RWPE1 (cell line): Measurements from ENCODE around the gene RNF34.

Source experiments
- CTCF ChIA-PET: fragments of 350-600 bp; sonication (Branson Sonifier 250); formaldehyde crosslinking; extraction: SDS; loops from one replicate; lab custom pipeline; 2021; lab: Yijun Ruan, JAX
- POLR2A ChIA-PET: fragments of 400-600 bp; formaldehyde crosslinking; extraction: SDS; loops from one replicate; lab custom pipeline; 2020; ENCODE audit warnings: antibody characterized with exemption; ENCODE audit not compliant: low non-redundant PET; lab: Yijun Ruan, JAX
- DNase-seq: peaks from one replicate; pipeline ENCODE4 v3.0.0; 2012; ENCODE audit warnings: low spot score
- H3K27ac ChIP-seq: fragments of 450-650 bp; 2 replicates; pipeline ENCODE4 v1.5.1; 2017
- CTCF ChIP-seq: fragments of 450-650 bp; conservative IDR thresholded peaks from 2 replicates; pipeline ENCODE4 v1.5.1; 2017; ENCODE audit warnings: low read depth, mild to moderate bottlenecking

Gene RNF34

GRCh38 chr12:121466794-121467637 is 67.1 kb downstream of the RNF34 start:
- no peak for TF ChIP-seq CTCF
- POLR2A ChIA-PET = interaction anchor here (0.6 kb wide), 1 partner anchor 976 kb away, joined by 3 read pairs; no protein-coding TSS in a partner anchor
- CTCF ChIA-PET = interaction anchor here (0.6 kb wide), 1 partner anchor 115 kb away, joined by 3 read pairs; no protein-coding TSS in a partner anchor
- H3K27ac ChIP-seq = peak overlapping the region; percentile 74
- DNase-seq = peak; percentile 86

- no peak for DNase-seq
- peak overlapping the region; percentile 74 for H3K27ac ChIP-seq
- ChIA-PET CTCF (interaction anchor here (0.6 to 1.3 kb wide), 5 partner anchors 9 to 357 kb away, joined by 3 to 6 read pairs (median 3); no protein-coding TSS in a partner anchor), POLR2A (interaction anchor here (0.5 kb wide), 1 partner anchor 43 kb away, joined by 3 read pairs; no protein-coding TSS in a partner anchor)
- no peak for TF ChIP-seq CTCF
Measured at GRCh38 chr12:121467638-121468498, 68.0 kb downstream of the RNF34 start.

GRCh38 chr12:121468499-121468801 is 68.5 kb downstream of the RNF34 start:
- no peak overlapping the region for H3K27ac ChIP-seq
- no peak for TF ChIP-seq CTCF
- CTCF ChIA-PET = interaction anchor here (0.6 to 1.3 kb wide), 4 partner anchors 9 to 26 kb away, joined by 3 to 6 read pairs (median 3); no protein-coding TSS in a partner anchor
- no peak for DNase-seq
- POLR2A ChIA-PET = no interaction called here

GRCh38 chr12:121470751-121471150 is 70.8 kb downstream of the RNF34 start:
- DNase-seq = no peak
- POLR2A ChIA-PET = no interaction called here
- CTCF ChIA-PET = no interaction called here
- no peak for TF ChIP-seq CTCF
- H3K27ac ChIP-seq = no peak overlapping the region

GRCh38 chr12:121472150-121472905 is 72.4 kb downstream of the RNF34 start:
- no peak overlapping the region for H3K27ac ChIP-seq
- CTCF ChIA-PET = interaction anchor here (0.7 to 0.8 kb wide), 2 partner anchors 59 to 196 kb away, joined by 3 read pairs; no protein-coding TSS in a partner anchor
- TF ChIP-seq CTCF = no peak
- no peak for DNase-seq
- POLR2A ChIA-PET = no interaction called here
